HFFc6 (cell line): ENCODE results near the gene FGF12. TPM values are rescaled to one million over a fixed set of nuclear protein-coding genes. Genes with fewer than 3 reads are reported as not detected.

Experiments used
- DNase-seq: peaks from one replicate; pipeline ENCODE4 v3.0.0-alpha.2; 2018
- H3K27ac Mint-ChIP-seq: 2 replicates; pipeline ENCODE4 v1.8.0; 2020; ENCODE audit warnings: mild to moderate bottlenecking, mixed read lengths
- H3K27me3 Mint-ChIP-seq: 2 replicates; pipeline ENCODE4 v1.8.0; 2021; ENCODE audit warnings: mild to moderate bottlenecking, moderate library complexity, mixed read lengths; ENCODE audit not compliant: insufficient read depth
- H3K36me3 Mint-ChIP-seq: 2 replicates; pipeline ENCODE4 v1.8.0; 2021; ENCODE audit warnings: low read depth, mixed read lengths
- H3K4me1 Mint-ChIP-seq: 2 replicates; pipeline ENCODE4 v1.8.0; 2020; ENCODE audit warnings: low read depth, mixed read lengths
- H3K4me3 Mint-ChIP-seq: 2 replicates; pipeline ENCODE4 v1.8.0; 2020; ENCODE audit warnings: mild to moderate bottlenecking, moderate library complexity, mixed read lengths
- H3K9me3 Mint-ChIP-seq: 2 replicates; pipeline ENCODE4 v1.8.0; 2020; ENCODE audit warnings: mild to moderate bottlenecking, mixed read lengths
- total RNA-seq, 6 experiments: library from RNA; stranded (reverse); fragmentation: NEBNext Ultra II Directional; extraction: Animal tissue kit (Norgen Biotek cat#: 25700); gene quantifications; 2 replicates in 1 of 6; 3 replicates in 5 of 6; pipeline ENCODE4 v1.2.3, GENCODE V29; 2021
- TF ChIP-seq, protein P1 (sequence below): fragments of 200-600 bp; sonication (generic); IDR thresholded peaks from 2 replicates; pipeline ENCODE4 v1.5.0; 2021; ENCODE audit warnings: antibody characterized with exemption, mild to moderate bottlenecking

Gene FGF12
- total RNA-seq, 6 experiments from 2014 or later: not detected

DNA sequence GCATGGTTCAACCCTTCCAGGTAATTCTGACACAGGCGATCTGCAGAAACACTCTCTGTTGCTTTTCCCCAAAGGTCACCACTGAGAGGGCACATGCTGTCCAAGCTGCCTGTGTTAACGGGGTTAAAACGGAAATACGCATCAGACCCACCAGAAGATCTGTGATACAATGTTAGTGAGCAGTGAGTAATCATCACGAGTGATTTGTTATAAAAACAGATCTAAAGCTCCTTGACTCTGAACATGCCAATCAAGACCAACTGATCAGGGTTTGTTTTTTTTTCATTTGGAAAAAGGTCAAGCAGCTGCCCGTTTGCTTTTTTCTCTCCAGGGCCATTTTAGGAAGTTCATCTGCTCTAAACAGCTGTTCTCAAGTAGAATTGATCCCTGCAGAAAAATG, 43.2 kb downstream of the FGF12 start:
- Mint-ChIP-seq H3K36me3 (no peaks in the 10 kb centered on the region; the same call in 1 of the 2 replicates), H3K4me3 (no peak overlapping the region), H3K9me3 (peaks cover 44% of the 10 kb centered on the region), H3K4me1 (no peaks in the 10 kb centered on the region), H3K27me3 (no peaks in the 10 kb centered on the region), H3K27ac (no peak overlapping the region)
- DNase-seq: no peak
- TF ChIP-seq, protein P1, sequence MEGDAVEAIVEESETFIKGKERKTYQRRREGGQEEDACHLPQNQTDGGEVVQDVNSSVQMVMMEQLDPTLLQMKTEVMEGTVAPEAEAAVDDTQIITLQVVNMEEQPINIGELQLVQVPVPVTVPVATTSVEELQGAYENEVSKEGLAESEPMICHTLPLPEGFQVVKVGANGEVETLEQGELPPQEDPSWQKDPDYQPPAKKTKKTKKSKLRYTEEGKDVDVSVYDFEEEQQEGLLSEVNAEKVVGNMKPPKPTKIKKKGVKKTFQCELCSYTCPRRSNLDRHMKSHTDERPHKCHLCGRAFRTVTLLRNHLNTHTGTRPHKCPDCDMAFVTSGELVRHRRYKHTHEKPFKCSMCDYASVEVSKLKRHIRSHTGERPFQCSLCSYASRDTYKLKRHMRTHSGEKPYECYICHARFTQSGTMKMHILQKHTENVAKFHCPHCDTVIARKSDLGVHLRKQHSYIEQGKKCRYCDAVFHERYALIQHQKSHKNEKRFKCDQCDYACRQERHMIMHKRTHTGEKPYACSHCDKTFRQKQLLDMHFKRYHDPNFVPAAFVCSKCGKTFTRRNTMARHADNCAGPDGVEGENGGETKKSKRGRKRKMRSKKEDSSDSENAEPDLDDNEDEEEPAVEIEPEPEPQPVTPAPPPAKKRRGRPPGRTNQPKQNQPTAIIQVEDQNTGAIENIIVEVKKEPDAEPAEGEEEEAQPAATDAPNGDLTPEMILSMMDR: no peak

DNA sequence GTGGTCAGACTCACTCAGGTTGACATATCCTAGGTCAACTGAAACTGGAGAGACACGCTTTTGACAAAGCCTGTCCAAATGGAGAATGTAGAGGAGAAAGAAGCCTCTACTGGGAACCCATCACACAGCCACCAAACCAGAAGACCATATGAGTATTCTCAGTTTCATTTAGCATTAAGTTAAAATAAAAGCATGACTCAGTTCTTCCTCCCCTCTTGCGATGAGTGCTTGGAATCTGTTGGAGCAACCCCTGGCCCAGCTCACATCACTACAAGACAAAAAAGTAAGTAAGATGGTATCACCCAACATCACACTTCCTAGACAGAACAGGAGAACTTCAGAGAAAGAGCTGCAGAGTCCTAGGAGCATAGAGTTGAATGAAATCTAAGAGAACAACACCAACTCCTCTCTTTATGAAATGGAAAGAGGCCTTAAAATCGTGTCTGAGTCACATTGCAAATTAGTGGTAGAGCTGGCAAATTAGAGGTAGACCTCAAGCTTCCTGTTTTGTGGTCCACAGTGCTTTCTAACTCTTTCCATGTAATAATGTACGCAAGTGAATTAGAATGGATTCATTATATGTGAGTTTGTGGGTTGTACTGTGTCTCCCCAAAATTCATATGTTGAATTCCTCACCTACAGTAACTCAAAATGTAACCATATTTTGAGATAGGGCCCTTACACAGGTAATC, 51.2 kb downstream of the FGF12 start:
- H3K4me1 Mint-ChIP-seq: no peaks in the 10 kb centered on the region
- H3K27me3 Mint-ChIP-seq: no peaks in the 10 kb centered on the region
- TF ChIP-seq, protein P1: no peak

DNA sequence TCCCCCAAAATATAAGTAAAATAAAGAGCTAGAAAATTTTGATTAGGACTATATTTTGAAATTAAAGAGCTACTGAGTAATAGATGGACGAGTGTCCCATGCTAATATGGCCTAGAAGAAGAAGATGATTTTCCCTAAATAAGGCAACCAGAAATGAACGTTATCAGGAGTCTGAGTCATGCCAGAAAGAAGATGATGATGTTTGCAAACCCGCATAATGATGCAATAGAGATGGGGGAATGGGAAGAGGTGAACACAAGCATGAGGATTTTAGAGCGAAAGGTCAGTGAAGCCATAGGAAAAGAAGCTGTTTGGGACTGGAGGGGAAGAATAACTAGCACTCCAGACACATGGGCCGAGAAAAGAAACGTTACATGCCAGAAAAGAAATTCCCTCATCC, 71.7 kb downstream of the FGF12 start:
- H3K27ac Mint-ChIP-seq: no peak overlapping the region

More for the DNA sequence above, 51.2 kb downstream of the FGF12 start:
- no peaks in the 10 kb centered on the region for H3K36me3 Mint-ChIP-seq
- DNase-seq: no peak
- H3K9me3 Mint-ChIP-seq: peaks cover 60% of the 10 kb centered on the region
- H3K27ac Mint-ChIP-seq: no peak overlapping the region
- H3K4me3 Mint-ChIP-seq: no peak overlapping the region

DNA sequence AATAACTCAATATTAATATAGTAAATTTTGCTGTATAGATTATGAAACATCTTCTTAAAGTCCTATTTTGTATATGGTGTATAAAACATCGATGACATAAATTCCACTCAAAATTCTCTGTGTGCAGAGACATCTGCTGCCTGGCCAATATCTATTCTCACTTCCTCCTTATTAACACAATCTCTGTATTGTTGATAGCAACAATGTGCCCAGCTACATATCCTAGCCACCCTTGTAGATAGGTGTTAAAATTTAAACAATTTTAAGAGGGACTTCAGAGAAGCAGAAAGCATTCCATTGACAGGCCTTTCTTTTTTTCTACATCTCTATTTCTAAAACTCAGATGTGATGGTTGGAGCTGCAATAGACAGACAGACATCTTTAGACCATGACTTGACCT, 72.3 kb downstream of the FGF12 start:
- Mint-ChIP-seq H3K27ac (no peak overlapping the region), H3K4me3 (no peak overlapping the region), H3K9me3 (peaks cover 39% of the 10 kb centered on the region), H3K36me3 (no peaks in the 10 kb centered on the region), H3K27me3 (no peaks in the 10 kb centered on the region), H3K4me1 (no peaks in the 10 kb centered on the region)
- TF ChIP-seq, protein P1: no peak
- no peak for DNase-seq

More for the DNA sequence above, 71.7 kb downstream of the FGF12 start:
- Mint-ChIP-seq H3K4me3 (no peak overlapping the region), H3K27me3 (no peaks in the 10 kb centered on the region), H3K36me3 (no peaks in the 10 kb centered on the region), H3K4me1 (no peaks in the 10 kb centered on the region), H3K9me3 (peaks cover 44% of the 10 kb centered on the region)
- DNase-seq: no peak
- TF ChIP-seq, protein P1: no peak

DNA sequence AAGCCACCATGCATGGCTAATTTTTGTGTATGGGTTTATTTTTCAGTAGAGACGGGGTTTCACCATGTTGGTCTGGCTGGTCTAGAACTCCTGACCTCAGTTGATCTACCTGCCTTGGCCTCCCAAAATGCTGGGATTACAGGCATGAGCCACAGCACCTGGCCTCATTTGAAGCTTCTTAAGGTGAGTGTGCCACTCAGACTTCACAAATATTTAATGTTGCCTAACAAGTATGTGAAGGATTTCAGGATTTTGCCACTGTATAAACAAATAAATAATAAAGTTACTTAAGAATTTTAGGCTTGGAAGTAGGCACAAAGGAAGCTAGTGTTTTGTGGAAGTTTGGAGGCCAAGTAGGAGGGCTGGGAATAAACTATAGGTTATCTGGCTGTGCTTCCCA, 73.5 kb downstream of the FGF12 start:
- no peaks in the 10 kb centered on the region for H3K27me3 Mint-ChIP-seq
- no peak overlapping the region for H3K4me3 Mint-ChIP-seq
- no peak for DNase-seq
- no peak overlapping the region for H3K27ac Mint-ChIP-seq
- peaks cover 37% of the 10 kb centered on the region for H3K9me3 Mint-ChIP-seq
- H3K4me1 Mint-ChIP-seq: no peaks in the 10 kb centered on the region
- TF ChIP-seq, protein P1: no peak
- H3K36me3 Mint-ChIP-seq: no peaks in the 10 kb centered on the region
